GM18502 (cell line): ENCODE measurements around the gene PNPLA7.
"Not testable (repeated sequence)": the region's sequence is repeated elsewhere in the genome, so short reads cannot be mapped to it uniquely, and the experiment has no call there.

ENCODE experiments used
- ATAC-seq: cut with Tn5 transposase; IDR thresholded peaks from one replicate; pipeline ENCODE4 v1.9.1; 2021; ENCODE audit warnings: mild to moderate bottlenecking; ENCODE audit not compliant: unreplicated experiment, poor library complexity

PNPLA7 gene

DNA sequence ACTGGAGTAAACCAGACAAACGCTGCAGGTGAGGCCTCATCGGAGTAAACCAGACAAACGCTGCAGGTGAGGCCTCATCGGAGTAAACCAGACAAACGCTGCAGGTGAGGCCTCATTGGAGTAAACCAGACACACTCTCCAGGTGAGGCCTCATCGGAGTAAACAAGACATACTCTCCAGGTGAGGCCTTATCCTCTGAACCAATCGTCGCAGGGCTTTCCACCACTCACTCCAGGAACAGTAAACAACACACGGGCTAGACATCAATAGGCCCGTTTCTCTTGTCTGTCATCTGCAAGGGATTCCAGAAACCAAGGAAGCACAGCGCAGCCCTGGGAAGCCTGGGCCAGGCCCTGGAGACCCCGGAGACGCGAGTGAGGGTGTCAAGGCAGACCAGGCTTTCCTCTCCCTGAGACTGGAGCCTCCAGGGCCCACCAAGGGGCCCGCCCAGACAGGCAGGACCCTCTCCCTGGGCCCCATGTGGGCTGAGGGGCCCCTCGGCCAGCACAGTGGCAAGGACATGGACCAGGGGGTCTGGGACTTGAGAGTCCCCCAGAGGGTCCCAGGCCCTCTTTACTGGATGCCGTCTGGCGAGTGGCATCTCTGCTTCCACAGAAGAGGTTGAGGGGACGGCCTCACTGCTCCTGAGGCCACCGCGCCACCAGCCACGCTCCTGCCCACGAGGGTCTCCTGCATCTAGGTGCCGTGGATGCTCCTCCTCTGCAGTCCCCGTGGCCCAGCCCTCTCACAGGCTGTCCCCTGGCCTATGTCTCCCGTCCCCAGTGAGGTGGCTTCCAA, 64.7 kb downstream of the PNPLA7 start:
- ATAC-seq, result no peak

DNA sequence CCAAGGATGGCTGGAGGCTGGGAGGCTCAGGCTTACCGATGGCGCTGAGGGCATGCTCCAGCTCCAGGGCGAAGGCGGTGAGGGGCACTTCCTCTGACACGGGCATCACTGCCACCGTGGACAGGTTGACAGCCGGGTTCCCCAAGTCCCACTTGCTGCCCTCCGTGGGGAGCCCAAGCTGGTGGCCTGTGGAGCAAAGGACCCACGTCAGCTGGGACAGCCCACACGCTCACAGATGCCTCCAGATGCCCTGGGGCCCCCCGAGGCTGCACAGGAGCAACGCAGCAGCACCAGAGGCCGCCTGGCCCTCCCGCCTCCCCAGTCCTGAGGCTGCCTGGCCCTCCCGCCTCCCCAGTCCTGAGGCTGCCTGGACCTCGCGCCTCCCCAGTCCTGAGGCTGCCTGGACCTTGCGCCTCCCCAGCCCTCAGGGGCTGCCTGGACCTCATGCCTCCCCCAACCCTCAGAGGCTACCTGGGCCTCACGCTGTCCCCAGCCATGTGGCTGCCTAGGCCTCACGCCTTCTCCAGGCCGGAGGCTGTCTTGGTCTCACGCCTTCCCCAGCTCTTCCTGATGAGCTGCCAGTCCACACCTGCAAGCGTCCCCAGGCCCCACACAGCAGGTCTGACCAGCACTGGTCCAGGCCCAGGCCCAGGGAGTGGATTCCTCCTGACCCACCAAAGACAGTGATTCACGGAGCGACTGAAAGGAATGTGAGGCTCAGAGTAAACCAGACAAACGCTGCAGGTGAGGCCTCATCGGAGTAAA, 65.5 kb downstream of the PNPLA7 start:
- no peak for ATAC-seq

DNA sequence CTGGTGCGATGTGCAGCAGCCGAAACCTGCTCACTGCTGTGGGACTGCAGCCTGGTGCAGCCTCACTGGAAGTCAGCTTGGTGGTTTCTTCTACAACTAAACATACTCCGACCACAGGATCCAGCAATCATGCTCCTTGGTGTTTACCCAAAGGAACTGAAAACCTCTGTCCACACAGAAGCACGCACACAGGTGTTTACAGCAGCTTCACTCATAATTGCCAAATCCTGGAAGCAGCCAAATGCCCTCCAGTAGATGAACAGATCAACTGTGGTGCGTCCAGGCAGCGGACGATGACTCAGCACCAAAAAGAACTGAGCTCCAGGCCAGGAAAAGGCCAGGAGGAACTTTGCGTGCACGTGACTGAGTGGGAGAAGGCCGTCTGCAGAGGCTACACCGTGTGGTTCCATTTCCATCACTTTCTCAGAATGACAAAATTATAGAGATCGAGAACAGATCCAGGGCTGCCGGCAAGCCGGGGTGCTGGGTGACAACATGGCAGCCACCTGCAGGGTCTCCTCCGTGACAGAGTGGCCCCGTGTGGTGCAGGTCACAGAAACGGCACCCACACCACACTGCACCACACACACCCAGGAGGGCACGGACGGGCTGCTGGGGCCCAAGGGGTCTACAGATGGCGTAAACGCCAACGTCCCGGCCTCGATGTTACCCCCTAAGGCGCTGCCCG, 68.0 kb downstream of the PNPLA7 start:
- no peak for ATAC-seq

DNA sequence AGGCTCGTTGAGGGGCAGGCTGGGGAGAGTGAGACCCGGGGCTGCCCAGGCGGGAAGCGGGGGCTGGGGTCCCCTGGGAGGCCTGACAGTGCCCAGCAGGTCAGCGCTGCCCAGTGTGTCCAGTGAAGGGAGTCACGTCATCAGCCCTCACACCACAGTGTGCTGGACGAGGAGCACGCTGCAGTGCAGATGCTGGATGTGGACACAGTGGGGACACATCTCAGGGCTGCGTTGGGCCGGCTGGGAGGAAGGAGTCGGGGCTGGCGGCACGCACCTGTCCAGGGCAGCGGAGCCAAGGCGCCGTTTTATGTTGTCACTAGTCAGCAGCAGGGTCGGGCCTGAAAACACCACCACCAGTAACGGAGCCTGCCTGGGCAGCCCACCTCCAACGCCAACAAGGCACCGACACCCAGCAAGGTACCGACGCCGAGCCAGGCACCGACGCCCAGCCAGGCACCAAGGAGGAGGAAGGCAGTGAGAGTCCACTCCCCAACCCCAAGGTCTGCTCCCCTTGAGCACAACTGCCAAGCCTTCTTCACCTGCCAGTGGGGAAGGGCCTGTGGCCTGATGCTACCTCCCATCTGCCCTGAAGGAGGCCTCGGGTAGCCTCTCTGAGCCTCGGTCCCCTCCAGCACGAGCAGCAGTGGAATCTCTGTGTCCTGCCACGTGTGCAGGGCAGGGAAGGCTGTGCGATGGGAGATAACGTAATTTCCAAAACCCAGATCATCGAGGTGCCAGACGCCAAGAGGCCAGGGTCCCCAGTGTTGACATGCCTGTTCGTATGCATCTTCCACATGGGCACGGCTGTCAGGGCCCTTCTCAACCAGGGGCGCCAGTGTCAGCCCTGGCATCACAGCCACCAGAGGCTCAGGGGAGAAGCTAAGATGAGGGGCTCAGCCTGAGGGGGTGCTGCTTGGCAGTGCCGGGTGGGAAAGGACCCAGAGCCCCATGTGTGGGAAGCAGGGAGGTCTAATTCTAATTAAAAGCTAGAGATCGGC, 69.2 kb downstream of the PNPLA7 start:
- no peak for ATAC-seq

DNA sequence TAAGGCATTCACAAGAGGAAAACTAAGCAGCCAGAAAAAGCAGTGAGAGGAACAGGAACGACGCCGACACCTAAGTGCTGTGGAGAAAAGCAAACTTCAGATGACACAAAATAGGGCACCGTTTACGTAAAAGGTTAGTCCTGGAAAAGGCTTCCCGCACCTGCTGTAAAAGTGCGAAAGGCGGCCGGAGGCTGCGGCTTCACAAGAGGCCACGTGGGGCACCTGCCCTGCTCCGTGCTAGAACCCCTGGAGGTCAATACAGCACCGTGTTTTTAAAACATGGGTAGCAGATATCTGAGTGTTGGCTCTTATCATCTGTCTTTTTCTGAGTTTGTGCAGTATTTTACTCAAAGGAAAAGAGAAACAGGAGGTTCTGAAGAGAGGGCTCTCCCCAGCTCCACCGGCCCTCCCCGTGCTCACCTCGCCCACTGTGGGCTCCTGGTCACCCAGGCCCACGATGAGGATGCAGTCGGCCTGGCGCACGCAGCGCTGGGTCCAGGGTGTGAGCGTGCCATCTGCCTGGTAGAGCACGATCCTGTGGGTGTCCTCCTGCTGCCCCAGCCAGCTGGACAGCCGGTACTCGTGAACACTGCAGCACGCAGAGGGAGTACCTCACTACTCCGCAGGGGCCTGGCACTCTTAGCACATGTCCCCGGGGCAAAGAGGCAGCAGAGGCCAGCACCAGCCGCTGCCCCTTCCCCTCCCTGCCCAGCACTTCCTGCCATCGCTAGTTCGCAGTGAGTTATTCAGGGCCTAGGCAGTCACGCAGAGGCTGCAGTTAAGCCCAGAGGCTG, 70.1 kb downstream of the PNPLA7 start:
- ATAC-seq, result no peak

DNA sequence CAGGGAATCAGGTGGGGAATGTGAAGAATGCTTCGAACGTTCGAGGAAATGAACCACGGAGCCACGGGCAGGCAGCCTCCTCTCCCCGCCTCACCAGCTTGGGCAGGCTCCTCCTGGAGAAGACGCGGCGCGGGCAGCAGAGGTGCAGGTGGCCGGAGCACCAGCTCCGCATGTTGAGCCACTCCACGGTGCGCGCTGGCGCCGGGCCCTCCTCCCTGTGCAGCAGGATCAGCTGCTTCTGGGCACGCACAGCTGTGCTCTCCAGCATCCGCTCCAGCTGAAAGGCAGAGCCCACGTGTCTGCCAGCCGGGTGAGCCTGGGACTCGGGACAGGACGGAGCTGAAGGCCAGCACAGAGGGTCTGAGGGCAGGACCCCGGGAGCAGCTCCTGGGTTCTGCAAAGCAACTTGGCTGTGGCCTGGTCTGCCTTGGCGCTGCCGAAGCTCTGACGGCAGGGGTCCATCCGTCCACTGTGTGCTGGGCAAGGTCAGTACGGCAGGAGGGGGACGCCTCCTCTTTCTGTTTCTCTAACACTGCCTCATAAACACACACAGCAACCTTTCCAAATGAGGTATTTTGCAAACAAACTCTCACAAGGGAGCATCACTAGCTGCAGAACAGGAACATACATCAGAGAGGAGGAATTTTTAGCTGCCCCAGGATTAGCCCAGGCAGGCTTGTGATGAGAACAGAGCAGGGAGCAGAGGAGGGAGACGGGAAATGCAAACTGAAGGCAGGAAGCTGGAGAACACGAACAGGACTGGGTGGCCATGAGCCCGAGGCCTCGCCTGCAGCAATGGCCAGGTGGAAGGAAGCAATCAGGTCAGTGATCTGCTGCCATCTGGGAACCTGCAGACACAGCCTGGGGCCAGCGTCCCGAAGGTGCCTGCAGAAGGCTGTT, 71.0 kb downstream of the PNPLA7 start:
- ATAC-seq, result no peak

DNA sequence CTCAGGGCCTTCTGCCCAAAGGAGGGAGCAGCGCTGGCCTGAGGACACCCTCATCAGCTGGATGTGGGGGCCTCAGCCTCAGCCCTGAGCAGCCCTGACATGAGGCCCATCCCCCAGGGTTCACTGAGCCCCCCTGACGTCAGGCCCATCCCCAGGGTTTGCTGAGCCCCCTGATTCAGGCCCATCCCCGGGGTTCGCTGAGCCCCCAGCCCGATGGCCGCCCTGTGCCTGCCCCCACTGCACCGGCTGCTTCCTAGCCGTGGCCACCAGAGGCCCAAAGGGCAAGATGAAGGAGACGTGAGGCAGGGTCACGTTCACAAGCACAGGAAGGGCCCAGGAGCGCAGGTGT, 71.6 kb downstream of the PNPLA7 start:
- no peak for ATAC-seq

DNA sequence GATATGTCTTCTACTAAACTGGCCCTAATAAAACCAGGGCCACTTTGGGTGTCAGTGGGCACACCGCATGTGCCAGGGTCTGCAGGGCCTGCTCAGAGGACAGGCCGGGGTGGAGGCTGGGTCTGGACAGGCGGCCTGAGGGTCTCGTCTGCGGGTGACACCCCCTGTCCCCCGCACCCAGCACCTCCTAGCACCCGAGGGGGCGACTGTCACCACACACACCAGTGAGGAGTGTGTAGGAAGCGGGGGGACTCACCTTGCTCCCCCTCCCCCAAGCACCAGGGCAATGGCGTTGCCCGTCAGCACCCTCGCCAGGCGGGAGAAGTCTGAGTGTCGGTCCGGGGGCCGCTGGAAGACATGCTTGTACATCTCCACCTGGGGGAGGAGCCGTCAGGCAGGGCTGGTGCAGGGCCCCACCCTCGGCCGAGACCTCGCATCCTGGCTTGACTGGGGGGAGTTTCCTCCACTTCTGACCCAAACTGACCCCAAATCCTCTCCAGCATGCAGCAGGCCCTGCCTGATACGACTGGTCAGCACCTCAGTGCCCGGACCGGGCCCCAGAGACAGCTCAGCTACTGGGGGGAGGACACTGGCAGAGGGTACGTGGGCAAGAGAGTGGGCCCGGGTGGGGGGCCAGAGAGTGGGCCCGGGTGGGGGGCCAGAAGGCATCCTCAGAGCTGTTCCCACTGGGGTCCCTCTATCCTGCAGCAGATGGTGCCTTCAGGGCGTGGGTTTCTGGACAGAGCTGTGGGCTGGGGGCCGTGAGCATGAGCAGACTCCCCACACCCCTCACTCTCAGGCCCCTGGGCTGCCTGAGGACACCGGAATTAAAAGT, 72.2 kb downstream of the PNPLA7 start:
- no peak for ATAC-seq

DNA sequence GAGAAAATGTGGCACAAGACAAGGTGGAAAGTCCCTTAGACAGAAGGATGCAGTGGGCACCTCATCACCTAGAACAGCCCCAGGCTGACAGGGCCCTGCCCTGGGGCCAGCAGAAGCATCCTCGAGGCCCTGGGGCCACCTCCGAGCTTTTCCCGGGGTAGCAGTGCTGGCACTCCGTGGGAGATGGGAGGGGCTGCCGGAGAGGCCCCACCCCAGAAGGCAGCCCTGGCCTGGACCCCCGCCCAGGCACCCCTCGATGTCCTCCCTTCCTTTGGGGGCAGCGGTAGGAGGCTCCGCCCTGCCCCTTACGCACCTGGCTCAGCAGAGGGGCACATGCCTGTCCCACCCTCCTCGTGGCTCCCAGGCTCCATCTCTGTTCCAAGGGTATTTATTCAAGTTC, 73.3 kb downstream of the PNPLA7 start:
- no peak for ATAC-seq

DNA sequence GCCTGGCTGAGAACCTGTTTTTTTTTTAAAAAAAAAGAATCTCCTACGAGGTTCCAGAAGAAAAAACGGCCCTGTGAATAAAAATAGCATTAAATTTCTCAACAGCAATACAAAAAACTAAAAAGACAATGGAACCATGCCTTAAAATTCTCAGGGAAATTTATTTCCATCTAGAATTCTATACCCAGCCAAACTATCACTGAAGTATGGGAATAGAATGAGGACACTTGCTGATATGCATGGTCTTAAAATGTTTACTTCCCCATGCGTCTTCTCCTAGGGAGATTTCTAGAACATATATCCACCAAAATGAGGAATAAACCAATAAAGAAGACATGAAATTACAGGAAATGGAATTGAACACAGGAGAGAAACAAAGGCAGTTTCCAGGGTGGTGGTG, 74.5 kb downstream of the PNPLA7 start:
- ATAC-seq, result no peak

DNA sequence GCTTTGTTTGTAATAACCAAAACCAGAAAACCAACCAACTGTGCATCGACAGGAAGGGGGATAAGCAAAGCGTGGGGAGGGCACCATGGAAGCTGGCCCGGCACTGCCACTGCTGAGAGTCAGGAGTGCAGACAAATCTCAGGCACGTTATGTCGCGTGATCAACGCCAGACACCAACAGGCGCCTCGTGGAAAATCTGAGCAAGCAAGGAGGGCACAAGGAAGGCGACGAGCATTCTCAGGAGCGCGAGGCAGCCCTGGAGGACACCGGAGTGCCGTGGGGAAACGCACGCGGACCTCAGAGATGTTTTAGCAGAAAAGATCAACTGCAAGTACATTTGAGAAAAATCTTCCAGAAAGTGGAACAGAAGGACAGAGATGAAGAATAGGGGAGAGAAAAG, 75.9 kb downstream of the PNPLA7 start:
- ATAC-seq, result no peak

DNA sequence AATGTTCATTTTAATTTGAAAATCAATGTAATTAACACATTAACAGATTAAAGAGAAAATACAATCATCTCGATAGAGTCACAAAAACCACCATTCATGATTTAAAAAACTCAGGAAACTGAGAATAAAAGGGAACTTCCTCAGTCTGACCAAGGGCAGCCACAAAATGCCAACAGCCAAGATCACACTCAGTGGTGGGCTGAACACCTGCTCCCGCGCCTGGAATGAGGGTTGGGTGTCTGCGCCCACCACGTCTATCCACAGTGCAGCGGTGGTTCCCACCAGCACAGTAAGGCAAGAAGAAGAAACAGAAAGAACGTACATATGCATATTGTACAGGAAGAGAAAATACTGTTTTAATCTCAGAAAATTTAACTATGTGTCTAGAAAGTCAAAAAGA, 79.4 kb downstream of the PNPLA7 start:
- ATAC-seq, result no peak

DNA sequence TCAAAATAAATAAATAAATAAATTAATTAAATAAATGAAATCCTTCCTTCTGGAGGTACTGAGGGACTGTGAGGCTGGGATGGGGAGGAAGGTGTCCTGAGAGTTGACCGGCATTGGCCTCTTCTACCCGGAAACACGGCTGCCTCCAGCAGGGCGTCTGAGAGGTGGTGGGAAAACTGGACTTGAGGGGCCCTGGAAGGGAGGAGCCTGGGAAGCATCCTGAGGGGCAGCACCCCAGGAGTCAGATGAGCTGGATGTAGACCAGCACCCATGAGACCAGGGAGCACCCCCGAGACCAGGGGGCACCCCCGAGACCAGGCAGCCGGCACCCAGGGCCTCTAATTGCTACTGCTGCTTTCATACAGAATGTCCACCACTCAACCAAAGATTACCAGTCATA, 82.3 kb downstream of the PNPLA7 start:
- ATAC-seq, result no peak

DNA sequence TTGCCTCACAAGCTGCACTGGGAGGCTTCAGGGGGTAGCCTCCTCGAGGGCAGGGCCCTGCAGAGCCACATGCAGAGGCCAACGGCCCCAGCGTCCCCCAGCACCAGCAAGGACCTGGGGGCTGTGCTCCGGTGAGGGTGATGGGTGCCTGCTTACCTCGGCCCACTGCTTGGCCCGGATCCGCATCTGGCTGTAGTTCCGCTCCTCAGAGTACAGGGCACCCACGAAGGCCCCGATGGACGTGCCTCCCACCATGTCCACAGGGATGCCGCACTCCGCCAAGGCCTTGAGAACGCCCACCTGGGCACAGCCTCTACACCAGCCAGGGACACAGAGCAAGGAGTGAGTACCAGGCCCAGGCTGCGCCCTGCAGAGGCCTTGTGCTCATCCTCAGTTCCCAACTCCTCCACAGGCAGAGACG, 83.0 kb downstream of the PNPLA7 start:
- ATAC-seq, result no peak

DNA sequence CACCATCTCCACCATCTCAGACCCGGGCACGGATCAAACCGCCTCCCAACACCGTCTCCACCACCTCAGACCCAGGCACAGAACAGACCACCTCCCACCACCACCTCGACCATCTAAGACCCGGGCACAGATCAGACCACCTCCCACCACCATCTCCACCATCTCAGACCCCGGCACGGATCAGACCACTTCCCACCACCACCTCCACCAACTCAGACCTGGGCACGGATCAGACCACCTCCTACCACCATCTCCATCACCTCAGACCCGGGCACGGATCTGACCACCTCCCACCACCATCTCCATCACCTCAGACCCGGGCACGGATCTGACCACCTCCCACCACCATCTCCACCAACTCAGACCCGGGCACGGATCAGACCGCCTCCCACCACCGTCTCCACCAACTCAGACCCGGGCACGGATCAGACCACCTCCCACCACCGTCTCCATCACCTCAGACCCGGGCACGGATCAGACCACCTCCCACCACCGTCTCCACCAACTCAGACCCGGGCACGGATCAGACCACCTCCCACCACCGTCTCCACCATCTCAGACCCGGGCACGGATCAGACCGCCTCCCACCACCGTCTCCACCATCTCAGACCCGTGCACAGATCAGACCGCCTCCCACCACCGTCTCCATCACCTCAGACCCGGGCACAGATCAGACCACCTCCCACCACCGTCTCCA, 83.7 kb downstream of the PNPLA7 start:
- ATAC-seq, result not testable (repeated sequence)

DNA sequence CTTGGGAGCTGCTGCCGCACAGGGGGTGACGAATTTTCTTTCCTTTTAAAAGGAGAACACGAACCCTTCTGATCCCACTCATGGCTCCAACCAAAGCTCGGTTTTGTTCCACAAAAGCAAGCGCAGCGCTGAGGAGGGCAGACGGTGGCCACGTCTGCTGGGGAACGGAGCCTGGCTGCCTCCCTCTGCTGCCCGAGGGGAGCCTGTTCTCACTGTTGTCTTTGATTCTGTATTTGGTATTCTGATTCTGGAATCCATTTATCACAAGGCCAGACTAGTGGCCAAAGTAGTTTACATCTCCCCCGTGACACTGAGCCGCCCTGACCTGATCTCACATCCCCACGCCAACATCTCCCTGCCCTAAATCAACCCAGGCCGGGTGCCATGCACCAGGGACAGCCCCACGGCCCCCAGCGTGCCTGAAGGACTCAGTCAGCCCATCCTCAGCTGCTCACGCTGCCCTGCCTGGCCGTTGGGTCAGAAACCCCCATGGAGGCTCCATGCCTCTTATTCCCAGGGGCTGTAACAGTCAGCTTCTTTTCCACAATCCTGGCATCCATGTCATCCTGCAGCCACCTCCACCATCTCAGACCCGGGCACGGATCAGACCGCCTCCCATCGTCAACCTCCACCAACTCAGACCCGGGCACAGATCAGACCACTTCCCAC, 84.3 kb downstream of the PNPLA7 start:
- ATAC-seq, result no peak
